ENCODE measurements around the gene BMPR1A.

DNA sequence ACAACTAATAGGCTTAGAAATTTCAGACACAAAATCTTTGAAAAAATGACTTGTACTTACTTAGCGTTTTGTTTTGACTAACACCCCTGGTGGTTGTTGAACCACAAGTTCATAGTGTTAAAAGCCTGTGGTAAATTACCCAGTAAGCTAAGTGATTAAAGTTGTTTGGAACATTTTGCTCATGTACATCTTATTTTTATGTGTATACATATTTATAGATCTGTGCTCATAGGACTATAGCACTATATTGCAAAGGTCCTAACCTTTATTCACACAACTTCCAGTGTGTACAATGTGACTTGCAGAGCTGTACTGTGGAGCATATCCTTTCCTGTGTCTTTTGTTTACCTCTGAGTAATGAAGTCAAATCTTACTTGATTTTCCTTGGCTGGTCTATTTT is 79.6 kb downstream of the BMPR1A start:
- TF ChIP-seq, protein P1, sequence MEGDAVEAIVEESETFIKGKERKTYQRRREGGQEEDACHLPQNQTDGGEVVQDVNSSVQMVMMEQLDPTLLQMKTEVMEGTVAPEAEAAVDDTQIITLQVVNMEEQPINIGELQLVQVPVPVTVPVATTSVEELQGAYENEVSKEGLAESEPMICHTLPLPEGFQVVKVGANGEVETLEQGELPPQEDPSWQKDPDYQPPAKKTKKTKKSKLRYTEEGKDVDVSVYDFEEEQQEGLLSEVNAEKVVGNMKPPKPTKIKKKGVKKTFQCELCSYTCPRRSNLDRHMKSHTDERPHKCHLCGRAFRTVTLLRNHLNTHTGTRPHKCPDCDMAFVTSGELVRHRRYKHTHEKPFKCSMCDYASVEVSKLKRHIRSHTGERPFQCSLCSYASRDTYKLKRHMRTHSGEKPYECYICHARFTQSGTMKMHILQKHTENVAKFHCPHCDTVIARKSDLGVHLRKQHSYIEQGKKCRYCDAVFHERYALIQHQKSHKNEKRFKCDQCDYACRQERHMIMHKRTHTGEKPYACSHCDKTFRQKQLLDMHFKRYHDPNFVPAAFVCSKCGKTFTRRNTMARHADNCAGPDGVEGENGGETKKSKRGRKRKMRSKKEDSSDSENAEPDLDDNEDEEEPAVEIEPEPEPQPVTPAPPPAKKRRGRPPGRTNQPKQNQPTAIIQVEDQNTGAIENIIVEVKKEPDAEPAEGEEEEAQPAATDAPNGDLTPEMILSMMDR (IDR thresholded peaks at IDR 0.05) = no peak
- TF ChIP-seq MAFK (IDR thresholded peaks at IDR 0.05; ENCODE audit: partially characterized antibody) (no peak), POLR2A (IDR thresholded peaks at IDR 0.05; ENCODE audit: low read length) (no peak), JUN (IDR thresholded peaks at IDR 0.05) (no peak), MAZ (IDR thresholded peaks at IDR 0.05; ENCODE audit: borderline replicate concordance, low read depth, low read length) (no peak), EP300 (IDR thresholded peaks at IDR 0.05) (no peak), ZSCAN20 (CRISPR knock-in tag; IDR thresholded peaks at IDR 0.05) (no peak), NPAS2 (CRISPR knock-in tag; IDR thresholded peaks at IDR 0.05; ENCODE audit: borderline replicate concordance) (no peak), SMC3 (IDR thresholded peaks at IDR 0.05) (no peak), EHMT2 (IDR thresholded peaks at IDR 0.05; ENCODE audit: low read depth) (no peak), RNF2 (IDR thresholded peaks at IDR 0.05; ENCODE audit: borderline replicate concordance, low read depth) (no peak)
- TF ChIP-seq, protein P2, sequence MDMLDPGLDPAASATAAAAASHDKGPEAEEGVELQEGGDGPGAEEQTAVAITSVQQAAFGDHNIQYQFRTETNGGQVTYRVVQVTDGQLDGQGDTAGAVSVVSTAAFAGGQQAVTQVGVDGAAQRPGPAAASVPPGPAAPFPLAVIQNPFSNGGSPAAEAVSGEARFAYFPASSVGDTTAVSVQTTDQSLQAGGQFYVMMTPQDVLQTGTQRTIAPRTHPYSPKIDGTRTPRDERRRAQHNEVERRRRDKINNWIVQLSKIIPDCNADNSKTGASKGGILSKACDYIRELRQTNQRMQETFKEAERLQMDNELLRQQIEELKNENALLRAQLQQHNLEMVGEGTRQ (IDR thresholded peaks at IDR 0.05) = no peak
